Measurements from ENCODE around the gene ENTPD8.
A peak's percentile ranks its signal among the peaks of the same experiment; 100 is the strongest.

ENTPD8 gene

DNA sequence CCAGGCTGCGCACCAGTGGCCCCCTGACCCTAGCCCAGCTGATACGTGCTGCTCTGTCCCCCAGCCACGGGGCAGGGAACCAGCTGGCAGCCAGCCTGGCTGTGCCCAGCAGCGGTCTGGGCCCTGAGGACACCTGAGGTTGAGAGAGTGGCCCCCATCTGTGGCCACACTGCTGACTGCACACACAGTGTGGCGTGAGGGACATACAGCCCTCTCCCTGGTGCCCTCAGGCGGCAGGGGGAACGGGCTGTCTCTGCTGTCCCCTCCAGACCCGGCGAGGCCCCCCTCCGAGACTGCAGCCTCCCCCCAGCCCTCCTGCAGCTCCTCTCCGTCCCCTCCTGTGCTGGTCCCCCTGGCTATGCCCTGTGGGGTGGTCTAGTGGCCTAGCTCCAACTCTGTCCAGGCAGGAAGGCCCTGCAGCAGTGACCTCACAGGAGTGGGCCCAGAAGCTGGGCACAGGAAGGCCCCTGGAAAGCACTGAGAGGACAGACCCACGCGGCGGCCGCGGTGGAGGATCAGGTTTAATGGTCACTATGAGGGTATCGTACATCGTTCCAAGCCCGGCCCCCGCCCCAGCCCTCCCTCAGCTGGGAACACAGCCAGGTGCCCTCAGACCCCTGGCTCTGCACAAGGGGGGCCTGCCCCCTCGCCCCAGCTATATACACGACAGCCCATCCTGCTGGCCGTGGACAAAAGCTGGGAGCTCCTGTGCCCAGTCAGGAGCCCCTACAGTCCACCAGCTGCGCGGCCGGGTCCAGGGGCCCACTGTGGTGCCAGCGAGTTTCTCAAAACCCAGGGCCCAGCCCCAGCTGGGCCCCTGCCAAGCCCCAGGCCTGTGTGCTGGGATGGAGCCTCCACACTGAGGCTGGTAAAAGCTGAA lies 6.8 kb upstream of the ENTPD8 start:
- DNase-seq: peak in 3 of 14 donors; percentile 32 to 70 (median 42)

DNA sequence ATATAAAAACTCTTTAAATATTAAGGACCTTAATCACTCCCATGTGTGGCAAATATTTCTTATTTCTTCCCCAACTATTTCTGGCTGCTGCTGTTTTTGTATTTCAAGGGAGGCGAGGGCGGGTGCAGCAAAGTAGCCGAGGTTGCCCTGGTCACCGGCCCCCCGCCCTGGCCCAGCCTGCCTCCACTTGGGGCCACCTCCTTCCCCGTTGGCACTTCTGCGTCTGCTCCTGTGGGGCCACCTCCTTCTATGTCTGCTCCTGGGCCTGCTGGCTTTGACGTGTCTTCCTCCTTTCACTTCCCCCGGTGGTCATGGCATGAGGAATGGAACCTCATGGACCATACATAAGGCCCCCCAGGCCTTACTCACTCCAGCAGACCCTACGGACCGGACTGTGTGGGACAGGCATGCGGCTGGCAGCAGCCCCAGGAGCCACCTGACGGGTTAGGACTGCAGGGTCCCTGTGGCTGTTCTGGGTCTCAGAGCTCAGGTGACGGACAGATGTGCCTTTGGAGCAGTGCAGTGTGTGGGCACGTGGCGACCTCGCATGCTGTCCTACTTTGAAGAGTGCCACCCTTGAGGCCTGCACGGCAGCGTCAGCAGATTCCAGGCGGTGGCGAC lies 5.8 kb upstream of the ENTPD8 start:
- peak in 3 of 14 donors; percentile 13 to 38 (median 33) for DNase-seq

DNA sequence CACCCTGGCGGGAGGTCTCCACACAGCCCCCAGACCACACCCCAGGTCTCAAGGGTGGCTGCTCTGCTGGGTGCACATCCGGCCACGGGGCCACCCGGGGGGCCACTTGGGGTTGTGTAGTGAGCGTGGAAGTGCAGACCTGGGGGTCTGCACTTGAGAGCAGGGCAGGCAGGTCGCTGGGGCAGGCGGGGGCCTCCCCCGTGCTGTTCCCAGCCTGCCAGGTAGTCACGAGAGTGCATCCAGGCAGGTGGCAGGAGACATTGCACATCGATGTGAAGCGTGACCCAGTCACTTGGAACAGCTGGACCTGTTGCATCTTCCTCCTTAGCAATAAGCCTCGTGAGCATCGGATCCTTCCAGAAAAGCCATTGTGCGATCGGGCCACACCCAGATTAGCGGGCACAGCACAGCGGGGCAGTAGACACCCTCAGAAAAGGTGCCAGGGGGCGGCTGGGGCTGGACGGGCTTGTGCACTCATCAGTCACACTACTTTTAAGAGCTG lies 4.8 kb upstream of the ENTPD8 start:
- DNase-seq: no peak

DNA sequence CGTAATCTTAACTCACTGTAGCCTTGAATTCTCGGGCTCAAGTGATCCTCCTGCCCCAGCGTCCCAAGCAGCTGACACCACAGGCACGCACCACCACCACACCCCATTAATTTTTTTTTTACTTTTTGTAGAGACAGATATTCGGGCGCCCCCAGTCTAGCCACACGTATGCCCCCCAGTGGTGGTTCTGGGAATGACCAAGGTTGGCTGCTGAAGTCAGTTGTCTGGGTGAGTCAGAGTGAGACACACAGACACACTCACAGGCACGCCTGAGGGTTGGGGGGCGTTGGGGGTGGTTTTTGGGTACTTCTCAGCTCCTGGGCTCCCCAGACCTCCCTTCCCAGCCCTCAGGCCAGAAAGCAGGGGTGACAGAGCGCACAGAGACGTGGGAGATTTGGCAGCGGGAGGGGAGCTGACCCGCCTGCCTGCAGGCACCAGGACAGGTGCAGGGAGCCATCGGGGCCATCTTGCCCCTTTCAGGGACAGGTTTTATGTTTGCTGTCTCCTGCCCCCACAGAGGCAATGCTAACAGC lies 4.2 kb upstream of the ENTPD8 start:
- peak in 11 of 14 donors; percentile 17 to 61 (median 37) for DNase-seq

DNA sequence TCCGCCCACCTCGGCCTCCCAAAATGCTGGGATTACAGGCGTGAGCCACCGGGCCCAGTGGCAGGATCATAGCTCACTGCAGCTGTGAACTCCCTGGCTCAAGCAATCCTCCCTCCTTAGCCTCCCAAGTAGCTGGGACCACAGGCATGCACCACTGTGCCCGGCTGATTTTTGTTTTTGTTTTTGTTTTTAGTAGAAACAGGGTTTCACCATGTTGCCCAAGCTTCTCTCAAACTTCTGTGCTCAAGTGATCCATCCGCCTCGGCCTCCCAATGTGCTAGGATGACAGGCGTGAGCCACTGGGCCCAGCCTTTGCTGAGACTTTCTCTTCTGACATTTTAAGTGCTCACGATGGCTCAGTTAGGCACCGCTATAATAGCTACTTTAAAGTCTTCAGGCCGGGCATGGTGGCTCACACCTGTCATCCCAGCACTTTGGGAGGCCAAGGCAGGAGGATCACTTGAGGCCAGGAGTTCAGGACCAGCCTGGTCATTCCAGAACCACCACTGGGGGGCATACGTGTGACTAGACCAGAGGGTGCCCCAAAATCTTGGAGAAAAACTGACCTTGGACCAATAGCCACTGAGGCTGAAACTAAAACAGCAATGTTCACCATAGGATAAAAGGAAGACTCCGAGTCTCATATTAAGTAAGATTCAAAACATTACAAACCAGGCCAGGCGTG lies 3.1 kb upstream of the ENTPD8 start:
- no peak for DNase-seq

DNA sequence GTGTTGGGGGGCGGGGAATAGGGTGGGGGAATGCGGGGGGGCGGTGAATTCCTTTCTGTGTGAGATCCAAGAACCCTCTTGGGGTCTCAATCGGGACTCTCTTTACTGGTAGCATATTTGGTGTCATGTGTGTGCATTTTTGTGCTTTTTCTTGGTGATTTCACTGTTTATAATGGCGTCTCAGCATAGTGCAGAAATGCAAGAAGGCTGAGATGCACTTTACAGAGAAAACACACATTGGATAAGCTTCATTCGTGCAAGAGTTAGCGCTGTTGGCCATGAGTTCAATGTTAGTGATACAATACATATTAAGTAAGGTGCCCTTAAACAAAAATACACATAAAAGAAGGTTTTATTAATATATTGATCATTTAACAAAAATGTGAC lies 771 bp upstream of the ENTPD8 start:
- no peak for DNase-seq

DNA sequence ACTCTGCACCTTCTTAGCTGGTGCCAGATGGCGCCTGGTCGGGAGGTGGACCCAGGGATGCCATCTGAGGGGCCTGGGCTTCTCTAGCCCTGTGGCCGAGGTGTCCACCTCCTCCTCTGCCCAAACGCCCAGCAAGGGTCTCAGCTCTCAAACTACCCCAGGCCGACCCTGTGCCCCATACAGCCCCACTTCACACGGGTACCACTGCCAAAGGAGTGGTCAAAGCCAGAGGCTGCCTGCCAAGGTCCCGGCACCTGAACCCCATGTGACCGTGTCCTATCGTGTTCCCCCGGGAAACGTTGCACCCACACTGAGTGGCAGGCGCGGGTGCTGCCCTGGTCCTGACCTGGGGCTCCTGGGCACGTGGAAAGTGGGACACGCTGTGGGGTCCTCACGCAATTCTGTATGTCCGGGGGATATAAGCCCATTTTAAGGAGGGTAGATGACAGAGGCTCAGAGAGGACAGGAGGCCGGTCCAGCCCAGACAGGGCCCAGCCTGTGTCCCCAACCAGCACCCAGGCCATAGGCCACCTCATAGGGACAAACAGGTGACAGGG lies 1.9 kb downstream of the ENTPD8 start:
- DNase-seq: no peak

DNA sequence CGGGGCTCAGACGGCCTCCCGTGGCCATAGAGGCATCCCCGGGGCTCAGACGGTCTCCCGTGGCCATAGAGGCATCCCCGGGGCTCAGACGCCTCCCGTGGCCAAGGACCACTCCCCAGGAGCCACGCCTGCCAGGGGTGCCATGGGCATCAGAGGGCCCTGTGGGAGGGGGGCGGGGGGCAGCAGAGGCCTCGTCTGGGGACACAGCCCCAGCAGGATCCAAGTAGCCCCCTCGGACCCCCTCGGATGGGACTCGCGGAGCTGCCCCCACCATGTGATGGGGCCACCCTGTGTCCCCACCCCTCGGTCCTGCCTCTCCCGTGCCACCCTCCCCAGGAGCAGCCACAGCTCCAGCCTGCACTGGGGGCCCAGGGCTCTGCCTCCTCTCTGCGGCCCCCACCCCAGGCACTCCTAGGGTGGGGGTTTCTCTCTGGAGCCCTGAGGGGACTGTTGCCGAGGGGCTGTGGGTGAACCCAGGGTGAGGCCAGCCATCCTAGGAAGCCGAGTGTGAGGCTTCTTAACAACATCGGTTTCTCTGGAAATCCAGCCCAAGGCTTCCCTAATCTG lies 2.5 kb downstream of the ENTPD8 start:
- no peak for DNase-seq

DNA sequence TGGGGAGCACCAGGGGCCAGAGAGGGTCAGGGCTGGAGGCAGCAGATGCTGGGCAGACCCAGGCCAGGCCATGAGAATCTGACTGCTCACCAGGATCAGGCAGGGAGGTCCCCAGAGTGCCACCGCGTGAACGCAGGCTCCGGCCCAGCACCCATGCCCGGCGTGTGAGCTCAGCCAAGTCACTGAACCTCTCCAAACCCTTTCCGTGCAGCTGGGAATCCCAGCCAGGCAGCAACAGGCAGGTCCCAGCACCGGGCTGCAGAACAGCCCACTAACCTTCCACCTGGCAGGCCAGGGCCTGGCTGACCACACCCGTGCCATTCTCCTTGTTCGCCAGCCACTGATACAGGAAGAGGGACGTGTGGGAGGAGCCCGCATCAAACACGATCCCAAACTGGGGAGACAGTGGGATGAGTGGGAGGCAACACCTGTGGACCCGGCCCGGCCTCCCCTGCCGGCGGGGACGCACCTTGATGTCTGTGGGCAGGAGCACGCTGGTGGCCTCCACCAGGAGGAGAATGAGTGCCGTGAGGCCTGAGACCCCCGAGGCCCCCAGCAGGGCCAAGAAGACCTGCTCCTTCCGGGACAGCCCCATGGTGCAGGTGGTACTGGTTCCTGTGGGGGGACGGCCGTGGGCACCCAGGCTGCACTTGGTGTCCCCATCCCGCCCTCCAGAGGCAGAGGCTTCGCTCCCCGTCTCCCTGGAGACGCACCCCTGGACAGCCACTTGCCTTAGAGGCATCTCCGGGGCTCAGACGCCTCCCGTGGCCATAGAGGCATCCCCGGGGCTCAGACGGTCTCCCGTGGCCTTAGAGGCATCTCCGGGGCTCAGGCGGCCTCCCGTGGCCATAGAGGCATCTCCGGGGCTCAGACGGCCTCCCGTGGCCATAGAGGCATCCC lies 3.2 kb downstream of the ENTPD8 start:
- no peak for DNase-seq

DNA sequence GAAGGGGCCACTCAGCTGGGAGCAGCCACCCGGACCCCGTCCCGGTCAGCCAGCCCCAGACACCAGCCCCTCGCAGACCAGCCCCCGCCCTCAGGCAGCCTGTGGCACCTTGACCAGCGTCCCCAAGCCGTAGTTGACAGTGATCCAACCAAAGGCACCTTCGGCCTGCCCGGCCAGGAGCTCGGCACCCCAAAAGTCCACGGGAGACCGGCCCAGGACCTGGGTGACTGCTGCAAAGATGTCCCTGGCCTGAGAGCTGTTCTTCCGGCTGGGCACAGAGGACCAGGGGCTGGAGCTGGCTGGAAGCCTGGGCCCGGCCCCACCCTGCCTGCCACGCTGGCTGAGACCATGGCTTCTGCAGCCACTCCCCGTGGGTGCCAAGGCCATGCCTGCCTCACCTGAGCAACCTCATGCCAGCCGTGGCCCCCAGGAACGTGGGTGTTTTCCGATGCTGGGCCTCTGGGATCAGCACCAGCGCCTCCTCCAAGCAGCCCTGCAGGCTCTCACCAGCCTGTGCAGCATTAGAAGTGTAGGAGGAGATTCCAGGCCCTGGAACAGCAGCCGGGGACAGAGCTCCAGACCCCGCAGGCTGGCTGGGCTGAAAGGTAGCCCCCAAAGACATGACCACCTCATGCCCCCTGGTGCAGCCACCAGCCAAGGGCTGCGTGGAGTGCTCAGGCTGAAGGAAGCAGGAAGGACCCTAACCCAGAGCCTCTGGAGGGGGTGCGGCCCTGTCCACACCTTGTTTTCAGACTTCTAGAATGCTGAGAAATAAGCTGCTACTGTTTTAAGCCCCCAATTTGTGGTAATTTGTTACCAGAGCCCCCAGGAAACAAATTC lies 4.2 kb downstream of the ENTPD8 start:
- DNase-seq: no peak

DNA sequence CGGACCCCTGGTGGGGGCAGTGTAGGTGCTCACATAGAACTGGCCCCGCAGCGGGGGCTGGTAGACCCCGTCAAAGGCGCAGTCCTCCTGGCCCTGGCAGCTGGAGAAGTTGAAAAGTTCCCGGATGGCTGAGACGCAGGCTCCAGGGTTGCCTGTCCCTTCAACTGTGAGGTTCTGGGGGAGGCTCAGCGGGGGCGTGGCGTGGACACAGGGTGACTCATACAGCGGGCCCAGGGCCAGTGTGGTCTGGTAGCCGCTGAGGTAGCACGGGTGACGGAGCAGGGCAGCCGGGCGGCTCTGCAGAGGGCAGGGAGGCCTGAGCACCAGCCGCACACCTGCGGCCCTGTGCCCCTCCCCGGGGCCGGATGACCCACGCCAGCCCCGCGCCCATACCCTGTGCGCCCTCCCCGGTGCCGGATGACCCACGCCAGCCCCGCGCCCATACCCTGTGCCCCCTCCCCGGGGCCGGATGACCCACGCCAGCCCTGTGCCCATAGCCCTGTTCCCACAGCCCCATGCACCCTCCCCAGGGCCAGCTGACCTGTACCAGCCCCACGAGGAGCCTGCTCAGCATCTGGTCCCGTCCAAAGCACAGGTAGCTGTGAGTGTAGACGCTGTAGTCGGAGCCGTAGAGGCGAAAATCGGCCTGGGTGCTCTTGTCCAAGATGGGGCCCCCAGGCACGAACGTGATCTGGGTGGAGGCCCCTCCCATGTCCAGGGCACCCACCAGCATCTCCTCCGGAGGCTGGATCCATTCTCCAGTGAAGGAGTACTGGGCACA lies 5.0 kb downstream of the ENTPD8 start:
- DNase-seq: no peak

DNA sequence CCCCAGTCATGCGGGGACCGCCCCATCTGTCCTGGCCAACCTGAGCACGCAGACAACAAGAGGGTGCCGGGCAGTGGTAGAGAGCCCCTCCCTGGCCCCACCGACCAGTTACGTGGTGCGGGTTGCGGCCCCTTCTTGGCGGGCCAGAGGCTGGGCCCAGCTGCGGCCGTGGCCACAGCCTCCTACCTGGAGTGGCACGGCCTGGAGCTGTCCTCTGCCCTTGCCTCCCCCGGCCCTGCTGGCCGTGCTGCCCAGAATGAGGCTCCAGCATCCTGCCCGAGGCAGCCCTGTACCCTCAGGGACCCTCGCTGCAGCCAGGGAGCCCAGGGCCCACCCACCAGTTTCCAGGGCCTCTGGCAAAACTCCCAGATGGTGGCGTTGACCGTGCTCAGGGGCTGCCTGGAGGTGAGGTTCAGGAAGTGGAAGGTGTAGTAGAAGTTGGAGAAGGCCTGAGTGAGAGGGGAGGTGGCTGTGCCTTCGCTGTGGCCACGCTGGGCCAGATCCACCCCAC lies 5.7 kb downstream of the ENTPD8 start:
- no peak for DNase-seq

DNA sequence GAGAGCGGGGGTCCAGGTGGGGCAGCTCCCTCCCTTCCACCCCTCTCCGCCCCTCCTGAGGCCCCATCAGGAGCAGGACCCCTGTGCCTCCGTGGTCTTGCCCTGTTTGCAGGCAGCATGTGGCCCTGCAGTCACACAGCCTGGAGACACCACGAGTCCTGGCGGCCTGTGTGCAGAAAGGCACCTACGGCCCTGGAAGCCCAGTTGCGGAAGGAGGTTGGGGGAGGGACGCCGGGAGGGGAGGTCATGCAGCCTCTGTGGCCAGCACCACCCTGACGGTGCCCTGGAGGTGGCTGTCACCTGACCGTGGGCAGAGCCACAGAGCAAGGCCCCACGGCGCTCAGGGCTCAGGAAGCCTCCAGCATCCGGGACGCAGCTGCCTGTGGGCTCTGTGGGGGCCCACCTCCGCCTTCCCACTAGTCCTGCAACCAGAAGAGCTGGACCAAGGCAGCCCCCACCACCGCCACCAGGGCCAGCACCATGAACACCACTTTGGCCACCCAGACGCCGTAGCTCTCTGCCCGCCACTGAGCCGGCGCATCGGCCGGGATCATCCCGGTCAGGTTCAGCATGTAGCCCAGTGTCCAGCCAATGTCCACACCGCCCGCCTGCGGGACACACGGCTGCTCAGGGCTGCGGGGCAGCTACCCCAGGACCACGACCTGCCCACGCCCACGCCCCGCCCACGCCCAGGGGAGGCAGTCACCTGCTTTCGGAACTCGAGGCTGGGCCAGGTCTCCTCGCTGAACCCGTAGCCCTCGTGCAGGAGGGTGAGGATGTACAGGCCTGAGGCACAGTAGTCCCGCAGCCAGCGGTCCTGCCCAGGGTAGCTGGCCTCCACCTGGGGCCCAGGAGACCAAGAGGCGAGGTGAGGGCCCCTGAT lies 6.4 kb downstream of the ENTPD8 start:
- no peak for DNase-seq

DNA sequence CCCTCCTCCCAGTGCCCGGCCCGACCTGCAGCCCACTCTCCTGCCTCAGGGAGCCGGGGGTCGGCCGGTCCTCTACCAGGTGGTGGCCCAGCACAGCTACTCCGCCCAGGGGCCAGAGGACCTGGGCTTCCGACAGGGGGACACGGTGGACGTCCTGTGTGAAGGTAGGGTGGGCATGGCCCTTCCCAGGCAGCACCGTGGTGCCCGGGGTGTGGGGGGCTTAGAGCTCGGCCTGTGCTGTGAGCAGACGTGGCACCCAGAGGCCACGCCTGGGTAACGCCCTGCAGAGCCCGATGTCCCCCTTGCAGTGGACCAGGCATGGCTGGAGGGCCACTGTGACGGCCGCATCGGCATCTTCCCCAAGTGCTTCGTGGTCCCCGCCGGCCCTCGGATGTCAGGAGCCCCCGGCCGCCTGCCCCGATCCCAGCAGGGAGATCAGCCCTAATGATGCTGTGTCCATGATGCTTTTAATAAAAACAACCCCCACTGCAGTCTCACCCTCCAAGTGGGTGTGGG lies 7.2 kb downstream of the ENTPD8 start:
- DNase-seq: no peak

DNA sequence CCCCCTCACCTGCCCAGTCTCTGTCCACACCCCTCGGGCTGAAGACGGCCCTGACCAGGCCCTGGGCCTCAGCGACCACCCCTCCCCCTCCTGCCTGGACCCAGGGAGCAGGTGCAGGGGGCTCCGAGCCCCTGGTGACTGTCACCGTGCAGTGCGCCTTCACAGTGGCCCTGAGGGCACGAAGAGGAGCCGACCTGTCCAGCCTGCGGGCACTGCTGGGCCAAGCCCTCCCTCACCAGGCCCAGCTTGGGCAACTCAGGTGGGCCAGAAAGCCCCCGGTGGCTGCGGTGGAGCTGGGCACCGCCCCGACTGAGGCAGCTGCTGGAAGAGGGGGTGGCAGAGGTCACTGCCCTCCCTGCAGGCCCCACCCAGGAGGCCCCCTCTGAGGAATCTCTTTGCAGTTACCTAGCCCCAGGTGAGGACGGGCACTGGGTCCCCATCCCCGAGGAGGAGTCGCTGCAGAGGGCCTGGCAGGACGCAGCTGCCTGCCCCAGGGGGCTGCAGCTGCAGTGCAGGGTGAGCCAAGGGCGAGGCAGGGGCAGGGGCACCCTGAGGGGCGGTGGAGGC lies 7.7 kb downstream of the ENTPD8 start:
- no peak for DNase-seq

DNA sequence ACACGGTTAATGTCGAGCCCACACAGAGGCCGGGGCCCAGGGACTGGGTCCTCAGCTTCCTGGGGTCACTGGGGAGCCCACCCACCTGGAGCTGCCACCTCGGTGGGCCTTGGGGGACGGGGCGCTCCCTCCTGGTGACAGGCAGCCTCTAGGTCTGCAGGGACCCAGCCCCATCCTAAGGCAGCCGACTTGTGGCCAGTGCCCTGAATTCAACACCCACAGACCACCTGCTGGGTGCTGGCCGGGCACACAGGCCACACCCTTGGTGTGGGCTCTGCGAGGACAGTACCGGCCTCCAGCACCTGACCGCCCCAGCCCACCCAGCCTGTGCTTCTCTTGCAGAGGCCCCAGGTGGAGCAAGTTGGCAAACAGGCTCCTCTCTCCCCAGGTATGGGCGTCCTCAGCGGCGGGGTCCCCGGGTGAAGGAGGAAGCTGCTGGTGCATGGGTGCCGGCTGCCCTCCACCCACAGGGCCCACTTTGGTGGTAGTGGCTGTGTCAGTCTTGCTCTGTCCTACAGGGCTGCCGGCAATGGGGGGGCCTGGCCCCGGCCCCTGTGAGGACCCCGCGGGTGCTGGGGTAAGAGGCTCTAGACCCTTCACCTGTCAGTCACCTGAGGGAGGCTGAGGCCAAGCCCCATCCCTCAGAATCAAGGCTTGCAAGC lies 8.3 kb downstream of the ENTPD8 start:
- DNase-seq: no peak

DNA sequence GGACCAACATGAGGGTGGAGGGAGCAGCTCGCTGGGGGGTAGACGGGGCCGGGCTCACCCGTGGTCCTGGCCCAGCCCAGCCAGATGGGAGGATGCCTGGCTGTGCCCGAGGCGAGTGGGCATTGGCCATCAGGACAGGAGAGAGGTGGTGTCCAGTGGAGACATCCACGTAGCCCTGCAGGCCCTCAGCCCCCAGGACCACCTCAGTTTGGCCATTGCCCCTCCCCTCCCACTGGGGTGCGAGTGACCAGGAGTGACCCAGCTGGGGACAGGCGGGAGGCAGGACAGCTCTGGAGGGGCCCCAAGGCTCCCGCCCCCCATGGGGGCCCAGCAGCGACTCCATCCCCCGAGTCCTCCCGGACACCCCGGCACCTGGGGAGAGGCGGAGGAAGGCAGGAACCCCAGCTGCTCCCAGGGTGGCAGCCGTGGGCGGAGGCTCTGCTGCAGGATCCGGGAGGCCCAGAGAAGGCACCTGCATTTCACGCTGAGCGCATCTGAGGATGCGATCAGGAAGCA lies 9.7 kb downstream of the ENTPD8 start:
- no peak for DNase-seq
